Measurements from ENCODE around the gene OGFR.

DNA sequence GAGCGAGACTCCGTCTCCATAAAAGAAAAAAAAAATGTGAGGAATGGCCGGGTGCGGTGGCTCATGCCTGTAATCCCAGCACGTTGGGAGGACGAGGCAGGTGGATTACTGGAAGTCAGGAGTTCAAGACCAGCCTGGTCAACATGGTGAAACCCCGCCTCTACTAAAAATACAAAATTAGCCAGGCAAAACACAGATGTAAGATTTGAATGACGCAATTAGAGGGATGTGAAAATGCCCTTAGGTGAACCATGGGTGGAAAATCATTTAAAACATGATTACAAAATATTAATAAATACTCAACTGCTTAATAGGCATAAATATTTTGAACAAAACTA lies 33.1 kb downstream of the OGFR start:
- TF ChIP-seq, protein P1, sequence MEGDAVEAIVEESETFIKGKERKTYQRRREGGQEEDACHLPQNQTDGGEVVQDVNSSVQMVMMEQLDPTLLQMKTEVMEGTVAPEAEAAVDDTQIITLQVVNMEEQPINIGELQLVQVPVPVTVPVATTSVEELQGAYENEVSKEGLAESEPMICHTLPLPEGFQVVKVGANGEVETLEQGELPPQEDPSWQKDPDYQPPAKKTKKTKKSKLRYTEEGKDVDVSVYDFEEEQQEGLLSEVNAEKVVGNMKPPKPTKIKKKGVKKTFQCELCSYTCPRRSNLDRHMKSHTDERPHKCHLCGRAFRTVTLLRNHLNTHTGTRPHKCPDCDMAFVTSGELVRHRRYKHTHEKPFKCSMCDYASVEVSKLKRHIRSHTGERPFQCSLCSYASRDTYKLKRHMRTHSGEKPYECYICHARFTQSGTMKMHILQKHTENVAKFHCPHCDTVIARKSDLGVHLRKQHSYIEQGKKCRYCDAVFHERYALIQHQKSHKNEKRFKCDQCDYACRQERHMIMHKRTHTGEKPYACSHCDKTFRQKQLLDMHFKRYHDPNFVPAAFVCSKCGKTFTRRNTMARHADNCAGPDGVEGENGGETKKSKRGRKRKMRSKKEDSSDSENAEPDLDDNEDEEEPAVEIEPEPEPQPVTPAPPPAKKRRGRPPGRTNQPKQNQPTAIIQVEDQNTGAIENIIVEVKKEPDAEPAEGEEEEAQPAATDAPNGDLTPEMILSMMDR (IDR thresholded peaks at IDR 0.05) = no peak
- TF ChIP-seq POLR2A (IDR thresholded peaks at IDR 0.05) = no peak
